HG02840 (cell line): Measurements from ENCODE around the gene DDC.
"Not testable (repeated sequence)": the region's sequence is repeated elsewhere in the genome, so short reads cannot be mapped to it uniquely, and the experiment has no call there.

ENCODE experiments used
- ATAC-seq: cut with Tn5 transposase; IDR thresholded peaks from one replicate; pipeline ENCODE4 v1.9.1; 2021; ENCODE audit warnings: mild to moderate bottlenecking, moderate library complexity, moderate number of reproducible peaks; ENCODE audit not compliant: unreplicated experiment, low FRiP score

Gene DDC

DNA sequence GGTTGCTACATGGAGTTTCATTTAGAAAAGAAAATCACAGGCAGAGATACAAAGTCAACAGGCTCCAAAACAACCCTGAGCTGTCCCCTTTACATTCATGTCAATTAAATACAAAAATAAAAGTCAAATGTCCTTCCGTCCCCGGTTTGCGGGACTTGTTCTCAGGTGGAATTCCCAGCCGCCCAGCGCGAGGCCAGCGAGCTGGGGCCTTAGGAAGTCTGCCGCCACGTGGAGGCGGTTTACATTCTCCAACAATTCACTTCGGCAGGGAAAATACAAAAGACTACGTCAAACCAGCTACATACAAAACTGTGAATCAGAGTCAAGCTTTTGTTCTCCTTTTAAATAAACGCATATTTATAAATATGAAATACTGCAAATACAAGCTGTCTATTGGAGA, 25.3 kb upstream of the DDC start:
- no peak for ATAC-seq

DNA sequence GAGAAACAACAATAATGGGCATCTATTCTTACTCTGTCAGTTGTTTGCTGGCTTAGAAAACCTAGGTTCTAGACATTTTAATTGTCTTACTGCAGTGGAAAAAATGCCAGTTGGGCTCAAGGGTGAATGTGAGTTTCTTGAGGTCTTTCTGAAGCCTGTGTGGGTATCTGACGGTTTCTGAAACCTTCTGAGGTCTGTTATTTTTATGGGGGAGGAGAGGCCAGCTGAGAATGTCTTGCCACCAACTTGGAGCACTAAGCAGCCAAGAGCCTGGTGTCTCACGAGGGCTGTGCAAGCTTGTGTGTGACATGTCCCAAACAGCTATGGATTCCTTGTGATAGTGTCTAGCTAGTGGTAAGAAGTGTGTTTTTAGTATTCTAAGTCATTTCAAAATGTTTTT, 24.2 kb upstream of the DDC start:
- no peak for ATAC-seq

DNA sequence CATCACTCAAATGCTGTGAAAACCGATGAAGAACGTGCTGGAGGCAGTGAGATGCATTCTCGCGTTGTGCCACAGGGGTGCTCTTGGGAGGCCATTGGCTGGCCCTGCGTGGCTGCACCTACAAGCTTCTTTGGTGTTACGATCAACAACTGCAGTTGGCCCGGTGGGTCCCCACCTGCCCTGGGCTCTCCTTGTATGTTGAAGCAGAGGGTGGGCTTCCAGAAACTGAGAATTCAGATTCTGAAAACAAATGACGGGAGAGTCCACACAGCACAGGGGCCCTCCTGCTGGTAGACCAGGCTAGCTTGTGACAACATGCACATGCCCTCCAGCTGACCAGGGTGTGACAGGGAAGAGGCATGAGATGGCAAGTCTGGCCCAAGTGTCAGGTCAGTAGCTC, 23.7 kb upstream of the DDC start:
- no peak for ATAC-seq

DNA sequence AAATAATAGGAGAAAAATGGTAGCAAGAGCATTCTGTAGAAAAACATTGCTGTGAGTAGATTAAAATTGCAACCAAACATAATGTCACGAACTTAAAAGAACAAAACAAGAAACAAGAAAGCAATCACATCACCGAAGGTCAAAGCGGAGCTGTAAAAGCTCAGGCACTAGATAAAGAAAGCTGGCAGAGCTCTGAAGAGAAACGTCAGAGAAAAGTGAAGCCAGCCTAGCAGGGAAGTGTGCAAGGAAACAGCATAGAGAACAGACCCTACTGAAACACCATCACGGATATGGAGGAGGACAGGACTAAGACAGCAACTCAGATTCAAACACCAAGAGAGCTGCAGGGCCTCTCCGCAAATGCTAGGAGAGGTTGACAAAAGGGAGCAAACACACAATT, 22.5 kb upstream of the DDC start:
- no peak for ATAC-seq

DNA sequence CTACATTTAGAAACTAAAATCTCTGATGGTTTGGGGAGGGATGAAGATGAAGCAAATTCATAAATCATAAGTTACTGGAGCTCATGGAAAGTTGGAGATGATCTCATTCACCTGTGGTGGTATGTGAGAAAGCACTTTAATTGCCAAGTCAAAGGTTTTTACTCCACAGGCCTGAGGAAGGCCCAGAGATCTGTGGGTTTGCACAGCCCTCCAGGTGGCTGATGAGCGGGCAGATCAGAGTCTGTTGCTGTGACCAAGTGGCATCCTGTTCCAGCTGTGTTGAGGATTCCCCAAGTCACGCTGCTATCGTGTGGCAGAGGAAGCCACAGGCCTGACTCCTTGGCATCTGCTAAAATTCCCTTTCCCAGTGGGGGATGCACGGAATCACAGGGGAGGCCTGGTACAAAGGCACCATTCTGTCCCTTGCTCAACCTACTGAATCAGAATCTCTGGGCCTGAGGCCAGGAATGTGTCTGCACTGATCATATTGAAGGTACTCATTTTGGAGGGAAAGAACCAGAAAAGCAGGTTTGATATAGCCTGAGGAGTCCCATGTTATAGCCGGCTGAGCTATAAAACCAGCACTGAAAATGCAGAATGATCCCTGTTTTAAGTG, 19.7 kb upstream of the DDC start:
- no peak for ATAC-seq

DNA sequence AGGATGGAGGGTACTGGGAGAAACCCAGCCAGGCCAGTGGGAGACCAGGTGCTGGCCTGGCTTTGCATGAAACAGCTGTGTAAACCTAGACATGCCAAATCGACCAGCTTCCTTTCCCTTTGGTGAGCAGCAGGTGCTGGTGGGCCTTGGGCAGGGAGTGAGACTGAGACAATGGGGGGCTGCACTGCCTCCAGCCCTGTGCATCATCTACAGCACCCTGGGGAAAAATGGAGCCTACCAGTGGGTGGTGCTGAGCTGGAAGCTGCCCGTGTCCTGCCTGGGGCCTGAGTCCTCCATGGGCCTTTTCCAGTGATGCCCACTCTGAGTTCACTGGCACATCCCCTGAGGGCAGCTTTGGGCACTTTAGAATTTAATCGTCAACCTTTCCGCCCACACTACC, 19.2 kb upstream of the DDC start:
- ATAC-seq, result no peak

DNA sequence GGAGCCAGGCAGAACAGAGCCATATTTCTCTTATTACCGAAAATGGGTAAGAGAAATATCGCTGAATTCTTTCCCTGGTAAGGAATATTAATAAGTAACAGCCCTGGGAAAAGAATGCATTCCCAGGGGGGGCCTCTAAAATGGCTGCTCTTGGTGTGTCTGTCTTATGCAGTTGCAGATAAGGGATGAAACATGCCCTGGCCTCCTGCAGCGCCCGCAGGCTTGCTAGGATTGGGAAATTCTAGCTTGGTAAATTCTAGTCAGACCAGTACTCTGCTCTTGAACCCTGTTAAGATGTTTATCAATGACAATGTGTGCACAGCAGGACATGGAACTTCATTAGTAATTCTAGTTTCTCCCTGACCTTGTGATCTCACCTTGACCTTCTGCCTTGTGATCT, 18.1 kb upstream of the DDC start:
- ATAC-seq, result not testable (repeated sequence)

DNA sequence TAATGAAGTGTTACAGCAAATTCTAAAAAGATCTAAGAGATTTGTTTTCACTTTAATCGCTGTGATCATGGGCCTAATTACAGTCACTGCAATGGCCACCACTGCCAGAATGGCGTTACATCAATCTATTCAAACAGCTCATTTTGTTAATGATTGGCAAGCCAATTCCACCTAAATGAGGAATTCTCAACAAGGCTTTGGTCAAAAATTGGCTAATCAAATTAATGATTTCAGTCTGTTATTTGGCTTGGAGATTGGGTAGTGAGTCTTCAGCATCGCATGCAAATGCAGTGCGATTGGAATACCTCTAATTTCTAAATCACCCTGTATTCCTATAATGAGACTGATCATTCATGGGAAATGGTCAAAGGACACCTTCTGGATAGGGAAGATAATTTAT, 17.1 kb upstream of the DDC start:
- ATAC-seq, result not testable (repeated sequence)

DNA sequence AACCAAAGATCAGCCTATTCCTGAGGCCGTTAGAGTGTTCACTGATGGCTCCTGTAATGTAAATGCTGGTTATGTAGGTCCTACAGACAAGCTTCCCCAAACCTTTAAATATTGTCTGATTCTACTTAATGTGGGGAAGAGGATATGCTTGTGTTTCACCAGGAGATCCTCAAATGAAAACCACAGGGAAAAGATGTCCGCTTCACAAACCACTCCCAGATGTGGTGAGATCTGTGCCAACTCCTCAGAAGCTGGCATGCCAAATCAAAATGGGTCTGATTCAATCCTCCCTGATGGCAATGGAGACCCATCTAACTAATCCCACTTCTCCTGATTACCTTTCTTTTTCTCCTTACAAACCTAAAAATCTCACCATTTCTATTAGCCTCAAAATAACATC, 15.5 kb upstream of the DDC start:
- not testable (repeated sequence) for ATAC-seq

DNA sequence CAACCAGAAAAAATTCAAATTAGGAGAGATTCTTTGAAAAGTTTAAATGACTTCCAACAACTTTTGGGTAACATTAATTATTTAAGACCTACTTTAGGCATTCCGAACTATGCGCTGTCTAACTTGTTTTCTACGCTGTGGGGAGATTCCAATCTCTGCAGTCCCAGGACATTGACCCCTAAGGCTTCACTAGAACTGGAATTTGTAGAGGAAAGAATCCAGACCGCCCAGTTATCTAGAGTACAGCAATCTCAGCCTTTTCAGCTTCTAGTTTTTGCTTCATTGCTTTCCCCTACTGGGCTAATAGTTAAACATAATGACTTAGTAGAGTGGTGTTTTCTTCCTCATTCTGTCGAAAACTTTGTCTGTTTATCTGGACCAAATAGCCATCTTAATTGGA, 14.9 kb upstream of the DDC start:
- ATAC-seq, result no peak

DNA sequence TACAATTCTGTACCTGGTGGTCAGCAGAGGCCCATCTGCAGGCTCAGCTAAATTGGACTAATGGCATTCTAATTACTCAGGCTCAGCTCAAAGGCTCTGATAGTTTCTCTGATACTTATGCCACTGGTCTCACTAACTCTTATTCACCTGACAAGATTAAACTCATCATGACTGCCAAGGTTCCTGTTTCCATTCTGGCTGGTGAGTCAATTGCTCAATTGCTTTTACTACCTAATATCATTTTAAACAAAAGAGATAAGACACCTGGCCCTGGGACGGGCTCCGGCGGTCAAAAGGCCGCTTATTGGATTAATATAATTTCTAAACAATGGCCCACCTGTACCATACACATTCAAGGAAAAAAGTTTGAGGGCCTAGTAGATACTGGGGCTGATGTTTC, 12.9 kb upstream of the DDC start:
- ATAC-seq, result not testable (repeated sequence)

DNA sequence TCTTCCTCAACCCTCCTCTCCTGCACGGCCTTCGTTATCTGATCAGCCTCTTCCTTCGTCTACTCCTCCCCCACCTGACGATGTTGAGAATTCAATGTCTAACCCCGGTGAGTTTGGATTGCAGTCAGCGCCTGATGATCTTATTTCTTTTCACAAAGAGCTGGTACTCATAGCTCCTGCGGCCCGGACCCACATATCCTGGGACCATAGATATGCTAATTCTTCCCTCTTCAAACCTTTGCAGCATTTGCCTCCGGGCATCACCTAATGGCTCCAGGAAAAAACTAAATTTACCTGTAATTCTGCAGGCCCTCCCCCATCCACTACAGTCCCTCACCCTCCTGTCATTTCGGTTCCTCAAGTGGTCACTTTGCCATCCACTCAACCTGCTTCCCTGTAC, 12.4 kb upstream of the DDC start:
- ATAC-seq, result no peak

DNA sequence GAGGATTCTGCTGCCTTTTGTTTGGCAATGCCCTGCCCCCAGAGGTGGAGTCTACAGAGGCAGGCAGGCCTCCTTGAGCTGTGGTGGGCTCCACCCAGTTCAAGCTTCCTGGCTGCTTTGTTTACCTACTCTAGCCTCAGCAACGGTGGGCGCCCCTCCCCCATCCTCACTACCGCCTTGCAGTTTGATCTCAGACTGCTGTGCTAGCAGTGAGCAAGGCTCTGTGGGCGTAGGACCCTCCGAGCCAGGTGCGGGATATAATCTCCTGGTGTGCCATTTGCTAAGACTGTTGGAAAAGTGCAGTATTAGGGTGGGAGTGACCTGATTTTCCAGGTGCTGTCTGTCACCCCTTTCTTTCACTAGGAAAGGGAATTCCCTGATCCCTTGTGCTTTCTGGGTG, 11.2 kb upstream of the DDC start:
- ATAC-seq, result not testable (repeated sequence)

DNA sequence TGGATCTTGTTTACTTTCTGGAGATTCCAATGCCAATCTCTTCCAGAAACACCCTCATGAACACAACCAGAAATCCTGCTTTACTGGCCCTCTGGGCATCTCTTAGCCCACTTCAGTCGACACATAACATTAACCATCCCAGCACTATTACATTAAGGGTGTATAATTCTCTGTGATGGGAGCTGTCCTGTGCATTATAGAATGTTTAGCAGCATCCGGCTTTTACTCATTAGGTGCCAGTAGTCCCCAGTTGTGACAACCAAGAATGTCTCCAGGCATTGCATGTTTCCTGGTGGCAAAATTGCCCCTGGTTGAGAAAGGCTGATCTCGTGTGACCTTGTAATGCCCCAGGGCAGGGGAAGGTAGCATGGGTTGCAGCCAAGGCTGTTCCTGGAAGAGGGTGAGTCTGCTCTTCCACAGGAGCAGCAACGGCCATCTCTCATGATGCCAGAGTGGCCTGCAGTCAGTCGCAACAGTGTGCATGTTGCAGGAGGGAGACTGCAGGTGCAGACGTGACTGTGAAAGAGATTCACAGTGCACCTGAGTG, 2.6 kb upstream of the DDC start:
- no peak for ATAC-seq

DNA sequence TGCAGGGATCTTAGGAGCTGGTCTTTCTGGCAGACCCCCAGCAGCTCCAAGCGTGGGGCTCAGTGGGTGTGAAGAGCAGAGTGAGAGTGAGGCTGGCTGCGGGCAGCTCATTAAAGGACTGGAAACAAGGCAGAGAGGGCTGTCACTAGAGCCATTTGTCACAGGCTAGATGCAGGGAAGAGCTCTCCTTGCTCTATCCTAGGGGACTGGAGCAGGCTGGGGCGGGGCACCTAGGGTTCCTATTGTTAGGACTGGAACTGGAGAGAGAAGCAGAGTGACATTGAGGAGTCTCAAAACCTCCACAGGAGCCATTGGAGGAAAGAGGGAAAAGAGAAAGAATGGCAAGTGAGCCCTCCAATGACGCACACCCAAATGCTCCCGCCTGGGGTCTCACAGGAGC, 772 bp upstream of the DDC start:
- ATAC-seq, result no peak

DNA sequence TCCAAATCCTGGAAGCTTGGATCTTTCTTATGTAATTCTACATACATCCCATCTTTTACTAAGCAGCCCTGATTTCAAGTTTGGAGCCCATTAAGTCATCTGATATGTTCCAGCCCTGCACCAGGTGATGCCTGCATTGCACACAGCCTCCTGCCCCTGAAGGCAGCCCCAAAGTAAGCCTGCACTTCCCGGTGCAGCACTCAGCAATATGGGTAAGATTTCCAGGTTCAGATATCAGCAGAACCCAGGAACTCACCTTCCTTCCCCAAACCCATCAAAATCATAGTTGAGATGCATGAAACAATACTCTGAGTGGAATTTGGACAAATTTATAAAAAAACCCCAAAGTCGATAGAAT, 333 bp upstream of the DDC start:
- ATAC-seq, result no peak

DNA sequence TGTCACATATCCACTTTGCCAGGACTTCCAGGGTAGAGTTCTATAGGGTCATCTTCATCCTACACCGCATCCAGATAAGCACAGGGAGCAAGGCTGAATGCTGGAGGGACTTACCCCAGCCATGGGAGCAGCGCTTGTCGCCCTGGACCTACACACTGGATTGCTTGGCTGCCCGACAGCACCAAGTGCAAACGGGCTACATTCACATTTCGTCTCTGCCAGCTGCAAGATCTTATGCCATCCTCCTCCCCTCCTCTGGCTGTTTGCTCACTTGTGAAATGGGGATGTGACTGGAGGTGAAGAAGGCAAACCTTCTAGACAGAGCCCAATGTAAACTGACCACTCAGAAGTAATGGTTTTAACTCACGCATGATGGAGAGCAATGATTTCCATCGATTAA, 1.0 kb downstream of the DDC start:
- no peak for ATAC-seq

DNA sequence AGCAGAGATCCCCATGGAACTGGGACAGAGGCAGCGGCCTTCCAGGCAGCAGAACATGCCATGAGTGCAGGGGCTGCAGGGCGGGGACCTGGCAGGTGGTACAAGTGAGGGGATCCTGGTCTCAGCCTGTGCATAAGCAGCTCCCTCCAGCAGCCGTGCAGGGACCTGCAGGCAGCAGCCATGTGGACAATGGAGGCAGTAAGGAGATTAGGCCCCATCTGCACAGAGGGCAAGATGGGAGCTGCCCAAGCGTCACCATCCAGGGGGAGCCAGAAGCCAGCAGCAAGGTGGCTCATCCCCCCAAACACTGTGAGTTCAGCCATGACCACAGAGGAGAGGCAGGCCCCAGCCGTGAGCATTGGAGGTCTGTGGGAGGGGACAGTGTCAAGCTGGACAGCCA, 3.1 kb downstream of the DDC start:
- ATAC-seq, result no peak

DNA sequence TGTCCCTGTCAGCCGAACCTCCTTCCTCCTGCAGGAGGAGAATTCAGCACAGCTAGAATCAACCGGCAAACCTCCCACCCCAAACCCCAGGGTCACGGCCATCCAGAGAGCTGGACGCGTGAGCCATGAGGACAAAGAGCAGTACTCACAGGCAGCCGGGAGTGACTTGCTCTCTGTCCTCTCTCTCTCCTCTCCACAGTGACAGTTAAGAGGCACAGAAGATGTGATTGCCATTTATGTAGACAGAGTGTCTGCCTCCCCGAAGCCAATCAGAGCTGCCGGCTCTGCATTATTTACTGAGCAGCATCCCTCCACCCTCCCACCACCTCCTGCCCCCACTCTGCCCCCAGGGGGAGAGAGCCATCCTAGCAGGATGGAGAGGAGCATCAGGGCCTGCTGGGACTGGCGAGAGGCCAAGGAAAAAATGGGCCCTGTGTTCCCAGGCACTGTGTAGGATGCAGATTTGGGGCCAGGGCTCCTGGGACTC, 4.3 kb downstream of the DDC start:
- ATAC-seq, result no peak

DNA sequence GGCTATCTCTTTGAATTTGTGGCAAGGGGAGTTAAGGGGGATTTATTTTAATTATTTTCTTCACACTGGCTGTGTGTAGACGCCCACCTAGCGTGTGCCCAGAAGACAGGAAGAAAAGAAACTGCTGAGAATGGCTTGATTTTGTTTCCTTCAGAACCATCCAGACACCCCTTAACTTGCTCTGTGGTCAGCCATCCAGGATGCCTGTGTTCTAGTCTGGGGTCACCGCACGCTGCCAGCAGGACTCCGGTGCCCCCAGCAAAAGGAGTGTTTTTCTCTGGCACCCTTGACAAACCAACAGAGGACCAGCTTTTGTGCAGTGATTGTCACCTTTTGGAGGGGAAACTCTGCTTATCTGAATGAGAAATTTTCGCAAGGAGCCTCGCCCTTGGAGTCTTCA, 5.3 kb downstream of the DDC start:
- ATAC-seq, result no peak

DNA sequence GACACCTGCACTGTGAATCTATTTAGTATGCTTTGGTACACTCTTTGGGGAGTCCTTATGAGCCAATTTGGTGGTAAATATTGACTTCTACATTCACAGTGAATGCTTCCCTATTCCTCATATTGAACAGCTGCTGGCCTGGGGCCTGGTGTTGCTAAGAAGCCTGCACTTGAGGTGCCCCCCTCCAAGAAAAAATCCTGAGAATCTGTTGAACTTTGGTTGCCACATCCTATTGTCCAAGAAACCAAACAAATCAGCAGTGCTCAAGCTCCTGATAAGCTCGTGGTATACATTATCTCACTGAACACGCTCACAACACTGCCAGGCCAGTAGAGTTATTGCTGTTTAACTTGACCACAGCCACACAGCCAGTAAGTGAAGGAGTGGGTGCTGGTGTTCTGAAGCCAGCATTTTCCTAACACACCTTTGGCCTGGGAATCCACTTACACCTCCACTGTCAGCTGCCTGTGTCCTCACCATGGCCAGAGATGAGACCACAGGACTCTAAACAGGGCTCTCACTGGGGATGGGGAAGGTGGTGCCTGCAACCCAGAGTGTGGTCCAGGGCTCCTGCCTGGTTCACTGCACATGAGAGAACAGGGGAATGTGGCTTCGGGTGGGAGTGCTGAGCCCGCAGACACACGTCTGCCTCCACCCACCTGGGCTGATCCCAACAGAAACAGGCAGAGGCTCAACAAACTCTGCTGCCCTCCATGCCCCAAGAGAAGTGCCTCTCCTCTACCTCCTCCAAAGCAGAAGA, 6.7 kb downstream of the DDC start:
- ATAC-seq, result no peak

DNA sequence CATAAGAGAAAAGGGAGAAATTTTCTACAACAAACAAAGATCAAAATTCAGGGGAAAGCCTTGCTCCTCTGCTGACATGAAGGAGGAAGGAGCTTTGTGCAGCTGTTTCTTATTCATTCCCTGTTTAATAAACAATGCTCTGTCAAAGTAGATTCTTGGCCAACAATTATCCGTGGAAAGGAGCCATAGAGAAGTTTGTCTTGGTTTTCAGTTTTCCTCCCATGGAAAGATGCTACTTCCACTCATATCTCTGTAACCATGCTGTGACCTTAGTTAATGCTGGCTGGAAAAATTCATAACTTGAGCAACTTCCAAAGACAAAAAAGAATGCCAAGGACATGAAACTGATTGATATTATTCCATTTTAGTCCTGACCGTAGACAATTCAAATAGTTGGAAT, 8.1 kb downstream of the DDC start:
- no peak for ATAC-seq
